ENCODE measurements around the gene HOXD11.

- TF ChIP-seq CBFB (CRISPR knock-in tag; IDR thresholded peaks at IDR 0.05; ENCODE audit: low read depth), result no peak
- TF ChIP-seq CTCF (IDR thresholded peaks at IDR 0.05), result no peak
- TF ChIP-seq ZNF121 (CRISPR knock-in tag; IDR thresholded peaks at IDR 0.05), result no peak
- no peak for TF ChIP-seq RELA (CRISPR knock-in tag; IDR thresholded peaks at IDR 0.05; ENCODE audit: borderline replicate concordance)
- TF ChIP-seq ZBTB43 (CRISPR knock-in tag; IDR thresholded peaks at IDR 0.05), result no peak
- TF ChIP-seq SP1 (CRISPR knock-in tag; conservative IDR thresholded peaks at IDR 0.05), result no peak
- TF ChIP-seq TCF7 (CRISPR knock-in tag; IDR thresholded peaks at IDR 0.05; ENCODE audit: low read depth), result no peak
- no peak for TF ChIP-seq USF1 (CRISPR knock-in tag; IDR thresholded peaks at IDR 0.05)
- no peak for TF ChIP-seq ZNF396 (CRISPR knock-in tag; IDR thresholded peaks at IDR 0.05; ENCODE audit: borderline replicate concordance)
- TF ChIP-seq CREM (CRISPR knock-in tag; IDR thresholded peaks at IDR 0.05), result no peak
- TF ChIP-seq ESRRA (CRISPR knock-in tag; IDR thresholded peaks at IDR 0.05; ENCODE audit: borderline replicate concordance), result no peak
- no peak for TF ChIP-seq ATF6 (CRISPR knock-in tag; IDR thresholded peaks at IDR 0.05)
- TF ChIP-seq GRHL2 (CRISPR knock-in tag; IDR thresholded peaks at IDR 0.05; ENCODE audit: insufficient replicate concordance, severe bottlenecking), result no peak
- no peak for TF ChIP-seq MAX (CRISPR knock-in tag; IDR thresholded peaks at IDR 0.05)
Measured at GRCh38 chr2:176081376-176081836, 25.7 kb upstream of the HOXD11 start.

All from WTC11 (cell line).